Coronary artery (tissue), 2 donors: ENCODE measurements around the gene NUDT13.

Experiments used
- DNase-seq: peaks from one replicate; pipeline ENCODE4 v3.0.0-alpha.2; 2017; ENCODE audit warnings: low spot score
- H3K27ac ChIP-seq, 2 donors: fragments of 200-600 bp; sonication (generic); one replicate each; pipeline ENCODE4 v1.5.1; 2016 to 2019
- H3K4me3 ChIP-seq: fragments of 200-600 bp; sonication (generic); 2 replicates; pipeline ENCODE4 v1.5.1; 2016; ENCODE audit warnings: mild to moderate bottlenecking, moderate library complexity
- CTCF ChIP-seq: fragments of 200-600 bp; sonication (generic); IDR thresholded peaks from one replicate; pipeline ENCODE4 v1.5.1; 2019; ENCODE audit warnings: antibody characterized with exemption

Gene NUDT13

GRCh38 chr10:73172867-73173266, 62.6 kb downstream of the NUDT13 start:
- no peak for DNase-seq
- TF ChIP-seq CTCF, result no peak
- no peak overlapping the region for H3K4me3 ChIP-seq
- no peak overlapping the region for H3K27ac ChIP-seq

DNA sequence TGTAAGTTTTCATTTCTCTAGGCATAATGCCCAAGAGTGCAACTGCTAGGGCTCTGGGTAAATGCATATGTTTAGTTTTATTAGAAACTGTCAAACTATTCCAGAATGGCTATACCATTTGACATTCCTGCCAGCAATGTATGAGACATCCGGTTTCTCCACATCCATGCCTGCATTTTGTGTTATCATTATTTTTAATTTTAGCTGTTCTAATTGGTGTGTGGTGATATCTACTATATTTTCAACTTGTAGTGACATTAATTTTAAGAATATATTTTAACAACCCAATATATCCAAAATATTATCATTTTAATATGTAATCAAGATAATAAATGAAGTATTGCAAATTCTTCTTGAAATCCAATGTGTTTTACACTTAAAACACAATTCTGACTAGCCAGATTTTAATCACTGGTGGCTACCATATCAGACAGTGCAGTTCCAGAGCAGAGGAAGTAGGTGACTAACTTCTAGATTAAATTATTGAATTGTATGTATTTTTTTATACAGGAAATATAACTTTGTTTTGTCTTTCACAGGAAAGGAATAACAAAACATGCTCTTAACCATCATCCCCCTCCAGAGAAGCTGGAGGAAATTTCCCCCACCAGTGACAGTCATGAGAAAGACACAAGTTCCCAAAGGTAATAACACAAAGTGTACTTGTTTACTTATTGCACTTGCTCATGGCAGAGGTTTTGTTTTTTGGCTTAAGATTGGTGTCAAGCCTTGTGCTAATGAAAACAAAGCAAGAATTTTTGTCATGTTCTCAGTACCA, 64.1 kb downstream of the NUDT13 start:
- Histone ChIP-seq H3K27ac (no peak overlapping the region), H3K4me3 (no peak overlapping the region)
- DNase-seq, result no peak
- TF ChIP-seq CTCF, result no peak
